GM19035 (cell line): Measurements from ENCODE around the gene TXNRD2.

Source experiments
- ATAC-seq: cut with Tn5 transposase; IDR thresholded peaks from one replicate; pipeline ENCODE4 v1.9.1; 2021; ENCODE audit not compliant: unreplicated experiment

TXNRD2 gene

GRCh38 chr22:19980766-19981165, 39.1 kb upstream of the TXNRD2 start:
- no peak for ATAC-seq

- ATAC-seq, result no peak
These were observed 38.3 kb upstream of the TXNRD2 start for GRCh38 chr22:19979712-19980493.

- ATAC-seq, result no peak
These were observed 37.1 kb upstream of the TXNRD2 start for GRCh38 chr22:19978748-19979147.

GRCh38 chr22:19977296-19978243, 36.0 kb upstream of the TXNRD2 start:
- no peak for ATAC-seq

- ATAC-seq, result no peak
These were observed 35.1 kb upstream of the TXNRD2 start for GRCh38 chr22:19976671-19977070.

- no peak for ATAC-seq
These were observed 34.1 kb upstream of the TXNRD2 start for GRCh38 chr22:19975707-19976035.

GRCh38 chr22:19974935-19975706, 33.5 kb upstream of the TXNRD2 start:
- no peak for ATAC-seq

- no peak for ATAC-seq
These were observed 32.7 kb upstream of the TXNRD2 start for GRCh38 chr22:19974268-19974861.

GRCh38 chr22:19973551-19974267, 32.1 kb upstream of the TXNRD2 start:
- no peak for ATAC-seq

GRCh38 chr22:19972652-19973550, 31.3 kb upstream of the TXNRD2 start:
- ATAC-seq, result no peak

- ATAC-seq, result no peak
These were observed 30.6 kb upstream of the TXNRD2 start for GRCh38 chr22:19972251-19972650.

- ATAC-seq, result no peak
These were observed 29.9 kb upstream of the TXNRD2 start for GRCh38 chr22:19971276-19972124.

- no peak for ATAC-seq
These were observed 29.1 kb upstream of the TXNRD2 start for GRCh38 chr22:19970479-19971275.

- no peak for ATAC-seq
These were observed 28.4 kb upstream of the TXNRD2 start for GRCh38 chr22:19970031-19970478.

- ATAC-seq, result no peak
These were observed 27.7 kb upstream of the TXNRD2 start for GRCh38 chr22:19969141-19969928.

GRCh38 chr22:19968450-19968891, 26.9 kb upstream of the TXNRD2 start:
- no peak for ATAC-seq
